GM12801 (cell line): ENCODE measurements around the gene MAGEE2.

Source experiments
- TF ChIP-seq, protein P1 (sequence below): IDR thresholded peaks from one replicate; pipeline ENCODE4 v1.5.1; 2011; ENCODE audit warnings: control low read depth; ENCODE audit not compliant: insufficient read length; ENCODE audit errors: extremely low read depth

The MAGEE2 gene, protein sequence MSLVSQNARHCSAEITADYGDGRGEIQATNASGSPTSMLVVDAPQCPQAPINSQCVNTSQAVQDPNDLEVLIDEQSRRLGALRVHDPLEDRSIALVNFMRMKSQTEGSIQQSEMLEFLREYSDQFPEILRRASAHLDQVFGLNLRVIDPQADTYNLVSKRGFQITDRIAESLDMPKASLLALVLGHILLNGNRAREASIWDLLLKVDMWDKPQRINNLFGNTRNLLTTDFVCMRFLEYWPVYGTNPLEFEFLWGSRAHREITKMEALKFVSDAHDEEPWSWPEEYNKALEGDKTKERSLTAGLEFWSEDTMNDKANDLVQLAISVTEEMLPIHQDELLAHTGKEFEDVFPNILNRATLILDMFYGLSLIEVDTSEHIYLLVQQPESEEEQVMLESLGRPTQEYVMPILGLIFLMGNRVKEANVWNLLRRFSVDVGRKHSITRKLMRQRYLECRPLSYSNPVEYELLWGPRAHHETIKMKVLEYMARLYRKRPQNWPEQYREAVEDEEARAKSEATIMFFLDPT

GRCh38 chrX:75784680-75785491 is at the start of gene MAGEE2:
MAGEE2 (minus strand) TSS chrX:75785254; CDS start chrX:75785051, 203 bp downstream.
- TF ChIP-seq, protein P1, sequence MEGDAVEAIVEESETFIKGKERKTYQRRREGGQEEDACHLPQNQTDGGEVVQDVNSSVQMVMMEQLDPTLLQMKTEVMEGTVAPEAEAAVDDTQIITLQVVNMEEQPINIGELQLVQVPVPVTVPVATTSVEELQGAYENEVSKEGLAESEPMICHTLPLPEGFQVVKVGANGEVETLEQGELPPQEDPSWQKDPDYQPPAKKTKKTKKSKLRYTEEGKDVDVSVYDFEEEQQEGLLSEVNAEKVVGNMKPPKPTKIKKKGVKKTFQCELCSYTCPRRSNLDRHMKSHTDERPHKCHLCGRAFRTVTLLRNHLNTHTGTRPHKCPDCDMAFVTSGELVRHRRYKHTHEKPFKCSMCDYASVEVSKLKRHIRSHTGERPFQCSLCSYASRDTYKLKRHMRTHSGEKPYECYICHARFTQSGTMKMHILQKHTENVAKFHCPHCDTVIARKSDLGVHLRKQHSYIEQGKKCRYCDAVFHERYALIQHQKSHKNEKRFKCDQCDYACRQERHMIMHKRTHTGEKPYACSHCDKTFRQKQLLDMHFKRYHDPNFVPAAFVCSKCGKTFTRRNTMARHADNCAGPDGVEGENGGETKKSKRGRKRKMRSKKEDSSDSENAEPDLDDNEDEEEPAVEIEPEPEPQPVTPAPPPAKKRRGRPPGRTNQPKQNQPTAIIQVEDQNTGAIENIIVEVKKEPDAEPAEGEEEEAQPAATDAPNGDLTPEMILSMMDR = no peak

DNA sequence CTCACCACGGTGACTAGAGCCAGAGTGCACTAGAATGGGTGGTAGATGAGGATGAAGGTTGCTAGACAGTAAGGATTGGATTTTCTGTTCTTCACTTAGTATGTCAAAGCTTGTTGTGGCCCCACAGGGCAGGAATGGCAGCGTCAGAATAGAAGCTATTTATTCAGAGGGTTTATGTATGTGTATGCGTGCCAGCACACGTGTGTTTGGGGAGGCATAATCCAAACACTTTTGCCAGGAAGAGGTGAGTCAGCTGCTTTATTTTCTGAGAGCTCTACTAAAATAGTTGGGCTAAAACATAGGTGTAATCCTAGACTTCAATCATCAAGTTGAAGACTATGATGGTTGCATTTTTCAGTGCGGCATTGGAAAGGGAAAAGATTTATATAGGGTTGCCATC is 1.2 kb upstream of the MAGEE2 start:
- TF ChIP-seq, protein P1 = no peak

GRCh38 chrX:75781611-75782010 is 3.4 kb downstream of the MAGEE2 start:
- TF ChIP-seq, protein P1 = no peak

DNA sequence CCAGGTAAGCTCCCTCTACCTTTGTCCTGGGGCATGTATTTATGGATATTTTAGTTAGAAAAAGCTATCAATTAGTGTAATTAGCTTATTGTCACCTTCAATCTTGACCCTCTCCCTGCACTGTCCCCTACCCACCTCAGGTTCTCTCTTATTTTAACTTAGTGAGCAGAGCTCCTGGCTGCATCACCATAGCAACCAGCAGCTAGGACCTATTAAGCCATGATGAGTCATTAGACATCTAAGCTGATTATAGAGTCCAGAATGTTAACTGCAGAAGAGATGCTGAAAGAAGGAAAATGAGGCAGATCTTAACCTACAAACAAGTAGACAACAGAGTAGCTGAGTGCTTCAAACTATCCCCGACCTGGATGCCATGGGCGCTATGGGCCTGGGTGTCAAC is 36.6 kb downstream of the MAGEE2 start:
- TF ChIP-seq, protein P1 = no peak

DNA sequence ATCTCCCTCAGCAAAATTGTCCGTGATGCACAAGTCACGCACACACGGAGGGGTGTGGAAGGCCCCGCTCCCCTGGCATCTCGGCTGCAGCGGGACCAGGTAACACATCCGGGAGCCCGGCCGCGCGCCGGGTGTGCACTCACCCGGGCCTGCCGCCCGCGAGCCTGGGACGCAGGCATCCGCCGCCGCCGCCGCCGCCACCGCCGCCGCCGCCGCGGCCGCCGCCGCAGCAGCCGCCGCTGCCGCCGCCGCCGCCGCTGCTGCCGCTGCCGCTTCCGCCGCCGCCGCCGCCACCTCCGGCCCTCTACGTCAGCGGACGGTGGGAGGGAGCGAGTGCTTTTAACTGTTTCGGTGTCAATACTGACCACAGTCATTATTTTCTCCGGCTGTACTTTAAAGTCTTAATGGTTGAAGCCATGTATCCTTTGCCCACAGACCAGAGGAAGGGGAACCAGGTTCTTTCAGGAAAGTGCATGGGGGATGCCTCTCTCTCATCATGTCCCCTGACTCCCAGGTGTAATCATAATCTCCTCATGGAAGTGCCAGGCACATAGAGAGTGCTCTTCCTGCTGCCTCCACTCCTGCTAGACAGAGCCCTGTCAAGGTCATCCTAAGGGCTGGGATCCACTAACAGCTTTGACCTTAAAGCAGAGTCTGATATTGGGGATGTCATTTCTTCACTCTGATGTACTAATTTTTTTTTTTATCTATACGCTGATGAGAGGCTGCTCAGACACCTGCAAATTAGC is 38.0 kb downstream of the MAGEE2 start:
- TF ChIP-seq, protein P1 = no peak
